ENCODE data around the gene TSPAN9. TPM values are rescaled to one million over a fixed set of nuclear protein-coding genes. Genes with fewer than 3 reads are reported as not detected.

The TSPAN9 gene
- total RNA-seq, 1 experiment from 2014 or later, result 13.4 TPM

- H3K36me3 Mint-ChIP-seq (ENCODE audit: insufficient read depth, unreplicated experiment), result no peaks in the 10 kb centered on the region
- TF ChIP-seq CTCF (IDR thresholded peaks at IDR 0.05; ENCODE audit: unreplicated experiment), result no peak
- BruUV-seq (replicated peaks), result no TSS peak
- H3K4me3 Mint-ChIP-seq (ENCODE audit: unreplicated experiment), result no peak overlapping the region
- no peaks in the 10 kb centered on the region for H3K27me3 Mint-ChIP-seq (ENCODE audit: insufficient read depth, unreplicated experiment)
- peak overlapping the region; percentile 23 for H3K27ac Mint-ChIP-seq (ENCODE audit: low read depth, unreplicated experiment)
- intact Hi-C loops (cut with micrococcal nuclease), result no loop called here
- ChIA-PET CTCF (interaction anchor here (1.0 to 2.6 kb wide), 2 partner anchors 21 to 53 kb away, joined by 3 to 17 read pairs; no protein-coding TSS in a partner anchor), POLR2A (interaction anchor here (0.6 kb wide), 1 partner anchor 54 kb away, joined by 3 read pairs; no protein-coding TSS in a partner anchor)
- peaks cover 4% of the 10 kb centered on the region for H3K9me3 Mint-ChIP-seq (ENCODE audit: unreplicated experiment)
- H3K4me1 Mint-ChIP-seq (ENCODE audit: insufficient read depth, unreplicated experiment), result peaks cover 7% of the 10 kb centered on the region
- no peak for DNase-seq (ENCODE audit: unreplicated experiment)
These were observed 146.7 kb downstream of the TSPAN9 start for GRCh38 chr12:3223601-3224529.

- no peaks in the 10 kb centered on the region for H3K27me3 Mint-ChIP-seq (ENCODE audit: insufficient read depth, unreplicated experiment)
- no peaks in the 10 kb centered on the region for H3K36me3 Mint-ChIP-seq (ENCODE audit: insufficient read depth, unreplicated experiment)
- no TSS peak for BruUV-seq (replicated peaks)
- no peak for DNase-seq (ENCODE audit: unreplicated experiment)
- TF ChIP-seq CTCF (IDR thresholded peaks at IDR 0.05; ENCODE audit: unreplicated experiment), result no peak
- no peak overlapping the region for H3K4me3 Mint-ChIP-seq (ENCODE audit: unreplicated experiment)
- no peak overlapping the region for H3K27ac Mint-ChIP-seq (ENCODE audit: low read depth, unreplicated experiment)
- peaks cover 1% of the 10 kb centered on the region for H3K4me1 Mint-ChIP-seq (ENCODE audit: insufficient read depth, unreplicated experiment)
- intact Hi-C loops (cut with micrococcal nuclease), result no loop called here
- peaks cover 6% of the 10 kb centered on the region for H3K9me3 Mint-ChIP-seq (ENCODE audit: unreplicated experiment)
- POLR2A ChIA-PET, result interaction anchor here (0.6 kb wide), 1 partner anchor 53 kb away, joined by 3 read pairs; no protein-coding TSS in a partner anchor
- CTCF ChIA-PET, result interaction anchor here (2.6 kb wide), 1 partner anchor 22 kb away, joined by 17 read pairs; no protein-coding TSS in a partner anchor
These were observed 147.3 kb downstream of the TSPAN9 start for GRCh38 chr12:3224530-3224903.

GRCh38 chr12:3225154-3225795 lies 148.1 kb downstream of the TSPAN9 start:
- TF ChIP-seq CTCF (IDR thresholded peaks at IDR 0.05; ENCODE audit: unreplicated experiment), result no peak
- Mint-ChIP-seq H3K27ac (ENCODE audit: low read depth, unreplicated experiment) (no peak overlapping the region), H3K9me3 (ENCODE audit: unreplicated experiment) (peaks cover 6% of the 10 kb centered on the region), H3K4me1 (ENCODE audit: insufficient read depth, unreplicated experiment) (no peaks in the 10 kb centered on the region), H3K36me3 (ENCODE audit: insufficient read depth, unreplicated experiment) (no peaks in the 10 kb centered on the region), H3K27me3 (ENCODE audit: insufficient read depth, unreplicated experiment) (no peaks in the 10 kb centered on the region), H3K4me3 (ENCODE audit: unreplicated experiment) (no peak overlapping the region)
- ChIA-PET CTCF (interaction anchor here (0.6 to 0.7 kb wide), 3 partner anchors 77 to 368 kb away, joined by 3 to 5 read pairs (median 3); no protein-coding TSS in a partner anchor), POLR2A (no interaction called here)
- no TSS peak for BruUV-seq (replicated peaks)
- intact Hi-C loops (cut with micrococcal nuclease), result no loop called here
- no peak for DNase-seq (ENCODE audit: unreplicated experiment)

GRCh38 chr12:3225796-3226180 lies 148.6 kb downstream of the TSPAN9 start:
- no peaks in the 10 kb centered on the region for H3K4me1 Mint-ChIP-seq (ENCODE audit: insufficient read depth, unreplicated experiment)
- CTCF ChIA-PET, result interaction anchor here (0.7 kb wide), 2 partner anchors 92 to 368 kb away, joined by 3 to 5 read pairs; no protein-coding TSS in a partner anchor
- BruUV-seq (replicated peaks), result no TSS peak
- H3K9me3 Mint-ChIP-seq (ENCODE audit: unreplicated experiment), result peaks cover 6% of the 10 kb centered on the region
- no peak for TF ChIP-seq CTCF (IDR thresholded peaks at IDR 0.05; ENCODE audit: unreplicated experiment)
- DNase-seq (ENCODE audit: unreplicated experiment), result no peak
- H3K36me3 Mint-ChIP-seq (ENCODE audit: insufficient read depth, unreplicated experiment), result no peaks in the 10 kb centered on the region
- POLR2A ChIA-PET, result no interaction called here
- no peak overlapping the region for H3K4me3 Mint-ChIP-seq (ENCODE audit: unreplicated experiment)
- no peaks in the 10 kb centered on the region for H3K27me3 Mint-ChIP-seq (ENCODE audit: insufficient read depth, unreplicated experiment)
- intact Hi-C loops (cut with micrococcal nuclease), result no loop called here
- H3K27ac Mint-ChIP-seq (ENCODE audit: low read depth, unreplicated experiment), result no peak overlapping the region

Data from MCF 10A (cell line).